GM13976 (cell line): ENCODE measurements around the gene SLC39A11.
"Not testable (repeated sequence)": the region's sequence is repeated elsewhere in the genome, so short reads cannot be mapped to it uniquely, and the experiment has no call there.

Experiments
- DNase-seq: peaks from one replicate; pipeline ENCODE4 v3.0.0; 2012; ENCODE audit warnings: low spot score
- CTCF ChIP-seq: IDR thresholded peaks from 2 replicates; pipeline ENCODE4 v1.5.1; 2012; ENCODE audit warnings: borderline replicate concordance, mild to moderate bottlenecking; ENCODE audit not compliant: insufficient read depth; ENCODE audit errors: extremely low read depth, missing control alignments, control extremely low read depth
- in situ Hi-C: fragments of 300-500 bp; cut with MboI; formaldehyde crosslinking; loops from one replicate; pipeline ENCODE4 v1.12.0; 2022; ENCODE audit warnings: low sequenced_read_pairs, mixed read lengths, inconsistent platforms; ENCODE audit not compliant: unreplicated experiment

SLC39A11 gene

GRCh38 chr17:72789711-72790110 is 302.8 kb downstream of the SLC39A11 start:
- no peak for DNase-seq
- TF ChIP-seq CTCF = no peak
- in situ Hi-C loops = no loop called here

- in situ Hi-C loops = no loop called here
- TF ChIP-seq CTCF = no peak
- no peak for DNase-seq
These were observed 303.4 kb downstream of the SLC39A11 start for GRCh38 chr17:72788950-72789585.

- DNase-seq = no peak
- in situ Hi-C loops = no loop called here
- no peak for TF ChIP-seq CTCF
These were observed 306.3 kb downstream of the SLC39A11 start for GRCh38 chr17:72786209-72786608.

GRCh38 chr17:72782985-72783701 is 309.3 kb downstream of the SLC39A11 start:
- TF ChIP-seq CTCF = no peak
- DNase-seq = no peak
- in situ Hi-C loops = no loop called here

- DNase-seq, in situ Hi-C loops: not testable (repeated sequence)
These were observed 310.1 kb downstream of the SLC39A11 start for GRCh38 chr17:72782437-72782836.

GRCh38 chr17:72778169-72779151 is 314.0 kb downstream of the SLC39A11 start:
- no peak for DNase-seq
- no peak for TF ChIP-seq CTCF
- in situ Hi-C loops = no loop called here
